Erythroblast (primary cell): Measurements from ENCODE around the gene RDH12.

ENCODE experiments used
- GATA1 ChIP-seq: IDR thresholded peaks from 2 replicates; pipeline ENCODE4 v1.6.1; 2011; ENCODE audit warnings: low read depth, mild to moderate bottlenecking, control low read depth, low read length, moderate library complexity
- POLR2A ChIP-seq: IDR thresholded peaks from 2 replicates; pipeline ENCODE4 v1.6.1; 2011; ENCODE audit warnings: mild to moderate bottlenecking, low read length

DNA sequence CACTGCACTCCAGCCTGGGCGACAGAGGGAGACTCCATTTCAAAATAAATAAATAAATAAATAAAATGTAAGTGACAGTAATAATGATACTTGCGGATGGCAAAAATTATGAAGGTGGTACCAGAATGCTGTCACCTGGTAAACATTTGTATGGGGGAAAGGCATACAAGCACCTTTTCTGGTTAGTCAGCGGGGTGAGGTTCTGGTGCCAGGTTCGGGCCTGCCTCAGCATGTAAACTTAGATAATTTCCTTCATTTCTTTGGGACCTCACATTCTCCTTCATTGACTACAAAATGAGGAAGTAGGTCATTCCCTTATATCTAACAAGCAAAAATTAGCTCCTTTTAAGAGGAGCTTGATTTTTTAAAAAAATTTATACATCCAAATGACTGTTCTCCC is 38.1 kb upstream of the RDH12 start:
- TF ChIP-seq POLR2A = no peak
- TF ChIP-seq GATA1 = no peak
